IPS-18c (cell line): ENCODE data around the gene FOSL1.

ENCODE experiments used
- H3K4me3 ChIP-seq: 2 replicates; pipeline ENCODE4 v1.7.0; 2013; ENCODE audit warnings: low read depth, mild to moderate bottlenecking, low read length, moderate library complexity; ENCODE audit not compliant: insufficient read depth
- H3K9me3 ChIP-seq: one replicate; pipeline ENCODE4 v1.6.1; 2013; ENCODE audit warnings: mild to moderate bottlenecking, low read length, moderate library complexity; ENCODE audit not compliant: control insufficient read depth, insufficient read depth

The FOSL1 gene

DNA sequence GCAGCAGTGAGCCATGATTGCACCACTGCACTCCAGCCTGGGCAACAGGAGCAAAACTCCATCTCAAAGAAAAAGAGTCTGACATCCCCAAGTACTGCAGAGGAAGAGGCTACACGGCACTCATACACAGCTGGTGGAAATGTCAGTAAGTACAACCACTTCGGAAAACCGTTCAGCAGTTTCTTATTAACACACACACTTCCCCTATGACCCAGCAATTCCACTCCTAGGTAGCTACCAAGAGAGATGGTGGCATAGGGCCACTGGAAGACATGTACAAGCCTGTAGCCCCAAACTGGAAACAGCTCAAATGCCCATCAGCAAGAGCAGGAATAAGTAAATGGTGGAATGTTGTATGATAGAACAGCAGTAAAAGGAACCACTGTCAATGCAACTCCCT is 22.4 kb upstream of the FOSL1 start:
- no peaks in the 10 kb centered on the region for H3K9me3 ChIP-seq
- H3K4me3 ChIP-seq = no peak overlapping the region

DNA sequence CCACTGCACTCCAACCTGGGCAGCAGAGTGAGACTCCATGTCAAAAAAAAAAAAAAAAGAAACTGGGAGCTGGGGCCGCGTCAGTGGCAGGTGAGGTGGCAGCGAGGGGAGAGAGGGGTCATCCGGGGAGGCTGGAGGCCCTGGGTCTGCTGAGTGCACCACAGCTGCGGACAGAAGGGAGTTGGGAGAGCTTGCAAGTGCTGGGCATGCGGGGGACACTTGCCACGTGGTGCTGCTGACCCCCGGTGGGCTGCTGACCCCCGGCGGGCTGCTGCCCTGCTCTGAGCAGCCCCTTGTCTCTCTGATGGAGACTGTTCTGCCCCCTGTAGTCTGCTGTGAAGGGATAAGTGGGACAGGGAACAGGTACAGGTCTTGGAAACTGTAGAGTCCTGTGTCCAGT is 21.7 kb upstream of the FOSL1 start:
- Histone ChIP-seq H3K4me3 (no peak overlapping the region), H3K9me3 (no peaks in the 10 kb centered on the region)

DNA sequence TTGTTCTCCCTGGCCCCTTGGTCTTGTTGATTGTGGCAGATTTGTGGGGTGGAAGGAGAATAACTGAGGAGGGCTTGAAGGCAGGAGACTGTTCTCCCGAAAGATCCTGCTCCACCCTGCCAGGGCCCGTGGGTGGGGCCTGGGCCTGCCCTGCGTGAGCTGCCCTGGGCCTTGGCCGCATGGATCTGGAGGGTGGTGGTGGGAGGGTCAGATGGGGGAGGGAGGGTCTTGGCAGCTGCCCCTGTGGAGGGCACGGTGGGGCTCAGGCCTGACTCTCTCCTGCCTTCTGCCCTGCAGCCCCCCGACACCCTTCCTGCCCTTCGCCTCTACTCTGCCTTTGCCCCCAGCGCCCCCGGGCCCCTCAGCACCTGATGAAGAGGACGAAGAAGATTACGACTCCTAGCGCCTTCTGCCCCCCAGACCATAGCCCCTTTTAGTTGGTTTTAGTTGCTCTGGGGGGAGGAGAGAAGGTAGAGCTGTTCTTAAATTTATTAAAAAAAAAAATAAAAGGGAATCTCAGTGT is 20.9 kb upstream of the FOSL1 start:
- peak overlapping the region; percentile 6; the same call in 1 of the 2 replicates for H3K4me3 ChIP-seq
- H3K9me3 ChIP-seq = no peaks in the 10 kb centered on the region

DNA sequence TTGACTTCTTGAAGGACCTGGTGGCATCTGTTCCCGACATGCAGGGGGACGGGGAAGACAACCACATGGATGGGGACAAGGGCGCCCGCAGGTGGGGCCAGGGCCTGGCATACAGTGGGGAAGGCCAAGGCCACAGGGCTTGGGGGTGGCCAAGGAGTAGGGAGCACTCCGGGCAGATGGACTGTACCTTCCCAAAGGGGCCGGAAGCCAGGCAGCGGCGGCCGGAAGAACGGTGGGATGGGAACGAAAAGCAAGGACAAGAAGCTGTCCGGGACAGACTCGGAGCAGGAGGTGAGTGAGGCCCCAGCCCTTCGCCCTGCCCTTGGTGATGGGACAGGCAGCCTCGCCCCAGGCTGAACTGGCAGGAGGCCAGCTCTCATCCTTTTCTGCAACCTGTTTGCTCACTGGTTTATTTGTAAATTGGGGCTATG is 20.2 kb upstream of the FOSL1 start:
- peak overlapping the region; percentile 84; the same call in 1 of the 2 replicates for H3K4me3 ChIP-seq
- no peaks in the 10 kb centered on the region for H3K9me3 ChIP-seq

DNA sequence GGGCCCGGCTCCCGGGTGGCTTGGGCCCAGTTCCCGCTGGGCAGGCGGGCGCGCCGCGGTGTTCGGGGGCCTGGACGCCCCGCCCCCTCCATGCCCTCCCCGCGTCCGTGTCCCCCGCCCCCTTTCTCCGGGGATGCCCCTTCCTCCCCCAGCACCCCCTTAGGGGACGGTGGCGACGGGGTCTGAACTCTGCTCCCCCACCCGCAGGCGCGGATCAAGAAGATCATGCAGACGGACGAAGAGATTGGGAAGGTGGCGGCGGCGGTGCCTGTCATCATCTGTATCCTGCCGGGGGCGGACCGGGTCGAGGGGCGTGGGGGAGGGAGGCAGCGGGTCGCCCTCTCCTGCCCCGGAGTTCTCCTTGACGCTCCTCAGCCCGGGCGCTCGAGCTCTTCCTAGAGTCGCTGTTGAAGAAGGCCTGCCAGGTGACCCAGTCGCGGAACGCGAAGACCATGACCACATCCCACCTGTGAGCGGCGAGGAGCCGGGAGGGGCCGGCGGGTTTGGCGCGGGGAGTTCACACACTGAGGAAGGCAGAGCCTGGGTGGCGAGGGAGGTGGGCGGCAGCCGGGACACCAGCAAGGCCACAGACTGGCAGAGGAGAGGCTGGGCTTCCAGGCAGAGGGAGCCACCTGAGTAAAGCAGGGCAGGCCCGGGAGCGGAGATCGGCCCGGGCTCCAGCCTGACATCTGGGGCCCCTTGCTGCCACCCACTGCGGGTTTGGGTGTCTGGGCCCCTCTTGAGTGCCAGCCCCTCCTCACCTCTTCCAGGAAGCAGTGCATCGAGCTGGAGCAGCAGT is 19.6 kb upstream of the FOSL1 start:
- H3K9me3 ChIP-seq = no peaks in the 10 kb centered on the region
- peak overlapping the region; percentile 84 for H3K4me3 ChIP-seq

DNA sequence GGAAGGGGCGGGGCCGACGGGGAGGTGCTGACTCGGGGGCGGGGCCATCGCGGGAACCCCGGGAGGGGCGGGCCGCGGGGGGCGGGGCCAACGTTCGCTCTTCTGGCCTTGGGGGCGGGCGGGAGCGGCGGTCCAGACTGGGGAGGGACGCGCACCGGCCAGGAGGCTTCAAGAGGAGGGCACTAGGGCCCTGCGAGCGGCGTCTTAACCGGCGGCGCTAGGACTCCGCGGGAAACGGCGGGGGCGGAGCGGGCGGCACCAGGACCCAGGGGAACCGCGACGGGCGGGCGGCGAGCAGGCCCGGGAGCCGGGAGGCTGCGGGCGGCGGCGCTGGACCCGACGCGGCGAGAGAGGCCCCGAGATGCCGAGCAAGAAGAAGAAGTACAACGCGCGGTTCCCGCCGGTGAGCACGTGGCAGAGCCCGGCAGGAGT is 19.0 kb upstream of the FOSL1 start, which contains the start of gene DRAP1:
TSS of gene DRAP1 (plus strand) at position 286 of the 432 bp plus-strand sequence. CDS start at position 362, 76 bp downstream.
- H3K4me3 ChIP-seq = peak within 1 kb of the TSS; percentile 94
- no peaks in the 10 kb centered on the region for H3K9me3 ChIP-seq

DNA sequence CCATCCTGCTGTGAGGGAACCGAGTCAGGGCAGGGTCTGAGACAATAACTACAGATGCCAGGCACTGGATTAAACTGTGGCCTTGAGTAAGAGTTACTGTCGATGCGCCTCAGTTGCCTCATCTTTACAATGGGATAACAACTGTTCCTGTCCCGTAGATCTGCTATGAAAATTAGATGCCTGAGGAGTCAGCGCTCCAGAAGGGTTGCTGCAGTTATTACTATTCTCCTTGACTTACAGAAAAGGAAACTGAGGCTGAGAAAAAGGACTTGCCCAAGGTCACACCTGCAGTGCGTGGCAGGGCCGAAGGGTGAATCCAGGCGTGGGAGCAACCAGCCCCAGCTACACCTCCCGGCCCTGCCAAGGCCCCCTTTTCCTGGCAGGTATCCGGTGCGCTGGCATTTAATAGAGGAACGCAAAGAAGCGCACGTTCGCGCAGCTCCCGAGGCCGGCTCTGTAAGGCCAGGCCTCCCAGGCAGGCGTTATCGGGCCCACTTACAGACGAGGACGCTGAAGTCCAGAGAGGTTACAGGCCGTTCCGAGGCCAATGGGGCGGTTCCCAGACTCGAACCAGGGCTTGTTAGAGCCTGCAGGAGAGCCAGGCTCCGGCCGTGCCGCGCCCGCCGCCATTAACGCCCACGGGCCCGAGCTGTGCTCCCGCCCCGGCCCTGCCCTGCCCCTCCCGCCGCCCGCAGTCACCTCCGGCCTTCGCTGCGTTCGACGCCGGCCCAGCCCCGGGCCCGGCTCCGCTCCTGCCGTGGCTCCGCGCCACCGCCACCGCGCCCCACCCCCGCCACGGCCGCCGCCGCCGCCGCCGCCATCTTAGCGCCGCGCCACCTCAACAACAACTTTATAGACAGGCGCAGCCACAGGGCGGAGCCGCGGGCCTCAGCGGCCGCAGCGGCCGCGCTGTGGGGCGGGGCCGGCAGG is 18.3 kb upstream of the FOSL1 start, which contains the start of gene C11orf68:
TSS of gene C11orf68 (minus strand) at position 852 of the 930 bp plus-strand sequence. CDS start at position 821, 31 bp downstream.
- Histone ChIP-seq H3K9me3 (no peaks in the 10 kb centered on the region), H3K4me3 (peak within 1 kb of the TSS; percentile 94)

DNA sequence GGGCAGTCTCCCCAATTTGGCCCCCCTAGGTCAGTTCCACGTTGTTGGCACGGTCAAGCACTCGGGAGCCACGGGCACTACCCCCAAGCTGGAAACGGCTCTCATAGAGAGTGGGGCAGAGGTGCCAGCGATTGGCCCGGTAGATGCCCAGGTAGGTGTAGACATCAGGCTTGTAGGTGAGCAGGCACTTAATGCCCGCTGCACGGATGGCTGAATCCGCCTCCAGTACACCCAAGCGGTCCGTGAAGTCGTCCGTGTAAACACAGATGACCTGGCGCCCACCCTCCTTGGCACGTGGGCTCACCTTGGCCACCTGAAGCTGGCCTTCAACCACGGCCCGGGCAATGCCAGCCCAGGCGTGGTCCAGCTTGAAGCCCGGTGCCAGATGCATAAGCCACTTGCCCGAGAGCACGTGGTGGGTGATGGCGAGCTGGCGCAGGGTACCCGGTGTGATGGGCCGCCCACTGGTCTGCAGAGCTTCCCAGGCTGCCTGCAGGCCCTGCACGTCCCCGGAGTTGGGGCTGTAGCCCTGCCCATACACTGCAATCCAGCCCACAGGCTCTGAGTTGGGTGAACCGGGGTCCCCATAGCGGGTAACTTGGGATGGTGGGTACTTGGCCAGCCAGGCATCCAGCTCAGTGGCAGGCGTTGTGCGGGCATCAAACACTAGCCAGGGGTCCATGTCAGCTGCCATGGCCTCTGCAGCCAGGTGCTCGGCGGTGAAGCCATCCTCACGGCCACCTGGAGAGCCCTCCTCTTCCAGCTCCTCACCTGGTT is 17.4 kb upstream of the FOSL1 start:
- Histone ChIP-seq H3K9me3 (no peaks in the 10 kb centered on the region), H3K4me3 (peak overlapping the region; percentile 94)

DNA sequence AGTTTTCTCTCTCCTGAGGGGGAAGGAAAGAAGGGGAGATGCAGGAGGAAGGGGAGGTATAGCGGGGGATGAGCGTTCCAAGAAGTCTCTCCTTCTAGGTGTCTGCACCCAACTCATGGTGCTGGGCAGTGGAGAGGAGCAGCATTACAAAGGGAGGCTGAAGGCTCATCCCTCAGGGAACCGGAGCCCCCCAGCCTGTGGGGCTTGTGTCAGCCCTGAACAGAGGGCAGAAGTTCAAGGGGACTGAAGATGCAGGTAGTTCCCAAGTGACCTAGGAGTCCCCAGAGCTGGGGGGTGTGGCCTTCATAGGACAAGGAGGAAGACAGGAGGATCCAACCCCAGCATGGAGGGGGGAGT is 16.9 kb upstream of the FOSL1 start:
- H3K9me3 ChIP-seq = peaks cover 2% of the 10 kb centered on the region
- H3K4me3 ChIP-seq = no peak overlapping the region

DNA sequence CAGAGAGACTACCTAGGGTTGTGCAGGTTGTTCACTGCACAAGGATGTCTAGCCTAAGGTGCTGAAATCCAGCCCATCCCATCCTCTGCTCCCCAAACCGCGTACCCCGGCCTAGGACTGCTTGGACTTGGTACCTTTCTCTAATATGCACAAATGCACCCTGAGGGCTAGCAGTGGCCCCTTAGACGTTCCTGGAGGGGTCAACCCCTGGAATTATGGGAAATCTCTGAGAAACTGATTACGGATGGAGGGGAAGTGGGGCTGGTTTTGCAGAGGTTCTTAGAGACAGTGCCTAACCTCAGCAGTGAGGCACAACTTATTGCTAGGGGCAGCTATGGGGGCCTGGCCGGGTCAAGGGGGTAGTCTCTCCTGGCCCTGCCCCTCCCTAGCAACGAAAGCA is 16.2 kb upstream of the FOSL1 start:
- Histone ChIP-seq H3K9me3 (peaks cover 2% of the 10 kb centered on the region), H3K4me3 (no peak overlapping the region)

DNA sequence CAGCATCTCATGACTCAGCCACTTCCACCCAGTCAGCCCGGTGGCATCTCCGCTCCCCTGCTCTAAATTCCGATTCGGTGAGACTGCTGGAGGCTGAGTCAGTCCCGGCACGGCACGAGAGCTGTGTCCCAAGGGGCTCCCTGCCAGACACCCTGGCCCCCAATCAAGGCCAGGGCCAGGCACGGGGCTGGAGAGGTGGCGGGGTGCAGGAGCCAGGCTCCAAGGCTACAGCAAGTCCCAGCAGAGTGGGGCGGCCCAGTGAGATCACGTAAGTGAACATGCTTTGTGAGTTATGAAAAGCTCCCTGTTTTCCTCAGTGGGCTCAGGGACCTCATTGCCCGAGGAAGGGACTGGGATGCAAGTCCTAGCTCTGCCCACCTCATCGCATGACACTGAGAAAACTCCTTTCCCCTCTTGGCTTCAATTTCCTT is 15.6 kb upstream of the FOSL1 start:
- H3K9me3 ChIP-seq = peaks cover 2% of the 10 kb centered on the region
- H3K4me3 ChIP-seq = no peak overlapping the region

DNA sequence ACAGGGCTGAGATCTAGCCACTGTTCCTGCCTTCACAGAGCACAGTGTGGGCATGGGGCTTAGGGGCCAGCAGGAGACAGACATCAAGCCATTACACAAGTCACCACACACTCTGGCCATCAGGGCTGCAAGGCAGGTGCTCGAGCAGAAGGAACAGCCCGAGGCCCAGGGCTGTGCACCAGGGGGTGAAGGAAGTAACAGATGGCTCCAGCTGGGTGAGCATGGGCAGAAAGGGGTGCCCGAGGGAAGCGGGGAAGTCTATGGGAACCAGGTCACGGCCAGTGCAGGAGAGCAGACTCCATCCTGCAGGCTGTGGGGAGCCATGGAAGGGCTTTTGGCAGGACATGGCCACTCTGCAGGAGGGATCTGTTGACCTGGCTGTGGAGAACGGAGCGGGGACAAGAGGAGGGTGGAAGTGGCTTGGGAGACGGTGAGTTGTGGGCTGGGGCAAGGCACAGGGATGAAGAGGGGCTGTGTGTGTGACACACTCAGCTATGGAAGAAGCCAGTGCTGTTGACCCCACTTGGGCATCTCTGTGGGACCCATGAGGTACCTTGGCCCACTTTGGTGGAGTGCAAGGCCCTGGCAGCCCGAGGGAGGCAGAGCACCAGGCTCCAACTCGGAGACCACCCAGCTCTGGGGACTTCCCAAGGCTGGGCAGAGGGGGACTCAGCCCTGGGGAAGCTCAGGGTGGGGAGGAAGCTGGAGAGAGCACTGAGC is 15.1 kb upstream of the FOSL1 start:
- Histone ChIP-seq H3K4me3 (no peak overlapping the region), H3K9me3 (peaks cover 2% of the 10 kb centered on the region)

DNA sequence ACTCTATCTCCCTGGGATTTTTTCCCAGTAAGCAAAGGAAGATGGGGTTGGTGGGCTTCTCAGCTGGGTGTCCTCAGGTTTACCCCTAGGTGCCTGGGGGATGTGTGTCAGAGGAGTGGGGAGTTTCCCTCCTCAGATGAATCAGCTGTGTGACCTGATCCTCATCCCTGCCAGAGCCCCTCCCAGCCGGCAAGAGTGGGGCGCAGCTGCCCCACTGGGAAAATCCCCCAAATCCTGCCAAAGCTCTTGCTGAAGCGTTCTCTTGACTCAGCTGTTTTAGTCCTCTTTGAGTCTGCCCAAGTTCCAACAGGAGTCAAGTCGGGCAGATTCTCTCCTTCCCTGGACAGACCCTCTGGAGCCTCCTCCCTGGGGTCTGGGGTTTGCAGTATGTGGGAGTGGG is 12.7 kb upstream of the FOSL1 start:
- no peak overlapping the region for H3K4me3 ChIP-seq
- H3K9me3 ChIP-seq = peaks cover 2% of the 10 kb centered on the region

DNA sequence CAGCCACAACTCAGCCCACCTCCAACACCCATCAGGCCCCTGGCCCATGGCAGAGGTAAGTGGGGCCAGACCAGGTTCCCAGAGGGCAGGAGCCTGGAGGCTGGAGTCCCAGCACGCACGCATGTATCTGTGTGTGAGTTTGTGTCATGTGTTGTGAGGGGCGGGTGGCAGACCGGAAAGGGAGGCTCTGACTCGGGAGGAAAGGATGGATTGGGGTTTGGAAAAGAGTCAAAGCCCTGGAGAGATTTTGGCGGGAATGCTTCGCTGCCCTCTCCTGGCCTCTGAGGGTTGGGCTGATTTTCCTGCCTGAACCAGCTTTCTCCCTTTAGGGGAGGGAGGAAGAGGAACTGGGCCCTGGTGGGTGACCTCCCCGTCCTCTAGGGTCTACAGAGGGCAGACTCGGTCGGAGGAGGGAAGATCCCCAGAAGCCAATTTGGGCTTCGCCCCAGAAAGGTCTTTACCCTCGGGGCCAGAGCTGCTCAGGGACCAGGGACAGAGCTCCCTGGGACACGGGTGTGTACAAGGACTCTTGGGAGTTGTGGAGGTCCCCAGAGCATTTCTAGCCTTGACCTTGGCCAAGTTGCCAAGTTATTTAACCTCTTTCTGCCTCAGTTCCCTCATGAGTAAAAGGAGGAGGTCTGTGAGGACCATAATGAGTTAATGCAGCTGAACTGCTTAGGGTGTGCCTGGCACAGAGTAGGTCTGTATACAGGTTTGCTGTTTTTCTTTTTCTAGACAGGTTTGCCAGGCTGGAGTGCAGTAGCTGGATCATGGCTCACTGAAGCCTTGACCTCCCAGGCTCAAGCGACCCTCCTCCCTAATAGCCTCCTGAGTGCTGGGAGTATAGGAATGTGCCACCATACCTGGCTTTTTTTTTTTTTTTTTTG is 11.7 kb upstream of the FOSL1 start:
- Histone ChIP-seq H3K9me3 (peaks cover 2% of the 10 kb centered on the region), H3K4me3 (no peak overlapping the region)

DNA sequence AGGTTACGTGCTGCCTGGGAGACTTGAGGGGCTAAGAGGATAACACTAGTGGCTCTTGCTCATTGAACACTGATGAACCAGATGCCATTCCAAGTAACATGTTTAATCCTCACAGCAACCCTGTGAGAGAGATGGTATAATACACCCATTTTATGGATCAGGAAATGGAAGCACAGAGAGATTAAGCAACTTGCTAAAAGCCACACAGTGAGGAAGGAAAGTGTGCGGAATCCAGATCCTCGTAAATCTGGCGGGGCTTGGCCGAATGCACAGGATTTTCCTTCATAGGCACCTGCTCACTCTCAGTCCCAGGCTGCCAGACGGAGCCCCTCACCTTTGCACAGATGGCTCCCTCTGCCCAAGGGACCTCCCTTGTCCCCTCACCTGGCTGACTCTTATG is 7.7 kb upstream of the FOSL1 start:
- H3K4me3 ChIP-seq = no peak overlapping the region
- H3K9me3 ChIP-seq = peaks cover 2% of the 10 kb centered on the region
